OCI-LY3 (cell line): Measurements from ENCODE around the gene SLC3A2.

Experiments used
- EZH2phosphoT487 ChIP-seq: fragments of 200-600 bp; shearing (Covaris generic); IDR thresholded peaks from 2 replicates; pipeline ENCODE4 v1.6.1; 2018; ENCODE audit warnings: antibody characterized with exemption, mixed run types, low read depth
- TF ChIP-seq, protein P1 (sequence below): fragments of 200-600, 300-600 bp; sonication (generic); IDR thresholded peaks from 2 replicates; pipeline ENCODE4 v1.5.1; 2014; ENCODE audit warnings: antibody characterized with exemption, low read length, low read depth

DNA sequence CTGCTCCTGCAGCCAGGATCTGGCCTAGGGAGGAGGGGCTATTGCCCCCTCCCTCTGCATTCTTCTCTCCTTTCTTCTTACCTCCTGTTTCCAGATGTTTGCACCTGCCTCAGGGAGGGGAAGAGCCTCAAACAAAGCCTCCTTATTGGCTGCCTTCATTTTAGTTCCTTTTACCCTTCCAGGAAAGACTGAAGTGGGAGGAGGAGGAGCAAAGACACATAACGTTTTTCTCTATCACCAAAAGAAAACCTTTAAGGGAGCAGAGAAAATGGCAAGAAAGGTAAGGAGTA lies 53.7 kb downstream of the SLC3A2 start:
- TF ChIP-seq, protein P1, sequence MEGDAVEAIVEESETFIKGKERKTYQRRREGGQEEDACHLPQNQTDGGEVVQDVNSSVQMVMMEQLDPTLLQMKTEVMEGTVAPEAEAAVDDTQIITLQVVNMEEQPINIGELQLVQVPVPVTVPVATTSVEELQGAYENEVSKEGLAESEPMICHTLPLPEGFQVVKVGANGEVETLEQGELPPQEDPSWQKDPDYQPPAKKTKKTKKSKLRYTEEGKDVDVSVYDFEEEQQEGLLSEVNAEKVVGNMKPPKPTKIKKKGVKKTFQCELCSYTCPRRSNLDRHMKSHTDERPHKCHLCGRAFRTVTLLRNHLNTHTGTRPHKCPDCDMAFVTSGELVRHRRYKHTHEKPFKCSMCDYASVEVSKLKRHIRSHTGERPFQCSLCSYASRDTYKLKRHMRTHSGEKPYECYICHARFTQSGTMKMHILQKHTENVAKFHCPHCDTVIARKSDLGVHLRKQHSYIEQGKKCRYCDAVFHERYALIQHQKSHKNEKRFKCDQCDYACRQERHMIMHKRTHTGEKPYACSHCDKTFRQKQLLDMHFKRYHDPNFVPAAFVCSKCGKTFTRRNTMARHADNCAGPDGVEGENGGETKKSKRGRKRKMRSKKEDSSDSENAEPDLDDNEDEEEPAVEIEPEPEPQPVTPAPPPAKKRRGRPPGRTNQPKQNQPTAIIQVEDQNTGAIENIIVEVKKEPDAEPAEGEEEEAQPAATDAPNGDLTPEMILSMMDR, result no peak
- TF ChIP-seq EZH2phosphoT487, result no peak
